Activated T-cell treated with anti-CD3 and anti-CD28 coated beads, Interleukin-2, amount 50 U/mL, for 4 hours (primary cell): Measurements from ENCODE around the gene PRR23E. TPM values are rescaled to one million over a fixed set of nuclear protein-coding genes. Genes with fewer than 3 reads are reported as not detected.

ENCODE experiments used
- ATAC-seq, 2 donors: fragments of 200-7000 bp; cut with Tn5 transposase; one replicate each; pipeline ENCODE4 v1.10.0; 2021
- DNase-seq: peaks from one replicate; pipeline ENCODE4 v3.0.0-alpha.2; 2020
- H3K27me3 Mint-ChIP-seq: one replicate; pipeline ENCODE4 v1.8.0; 2021; ENCODE audit warnings: low read depth, mixed read lengths
- H3K36me3 Mint-ChIP-seq: one replicate; pipeline ENCODE4 v1.8.0; 2022; ENCODE audit warnings: mixed read lengths; ENCODE audit not compliant: insufficient read depth
- H3K4me1 Mint-ChIP-seq: one replicate; pipeline ENCODE4 v1.8.0; 2021; ENCODE audit warnings: low read depth, mixed read lengths
- H3K4me3 Mint-ChIP-seq: one replicate; pipeline ENCODE4 v1.8.0; 2021; ENCODE audit warnings: mild to moderate bottlenecking, moderate library complexity, mixed read lengths
- H3K9me3 Mint-ChIP-seq: one replicate; pipeline ENCODE4 v1.8.0; 2021; ENCODE audit warnings: mixed read lengths
- total RNA-seq, 3 donors: library from RNA; stranded (reverse); gene quantifications; one replicate each; pipeline ENCODE4 v1.2.1, GENCODE V29; 2021

The PRR23E gene
- total RNA-seq, 3 donors from 2014 or later = not detected

GRCh38 chr3:127206154-127206553 lies 13.2 kb downstream of the PRR23E start:
- no peaks in the 10 kb centered on the region for H3K36me3 Mint-ChIP-seq
- H3K4me3 Mint-ChIP-seq = no peak overlapping the region
- DNase-seq (no peak), ATAC-seq (peak in 1 of 2 donors; percentile 23)
- H3K9me3 Mint-ChIP-seq = peaks cover 9% of the 10 kb centered on the region
- H3K4me1 Mint-ChIP-seq = no peaks in the 10 kb centered on the region
- H3K27me3 Mint-ChIP-seq = peaks cover 4% of the 10 kb centered on the region

DNA sequence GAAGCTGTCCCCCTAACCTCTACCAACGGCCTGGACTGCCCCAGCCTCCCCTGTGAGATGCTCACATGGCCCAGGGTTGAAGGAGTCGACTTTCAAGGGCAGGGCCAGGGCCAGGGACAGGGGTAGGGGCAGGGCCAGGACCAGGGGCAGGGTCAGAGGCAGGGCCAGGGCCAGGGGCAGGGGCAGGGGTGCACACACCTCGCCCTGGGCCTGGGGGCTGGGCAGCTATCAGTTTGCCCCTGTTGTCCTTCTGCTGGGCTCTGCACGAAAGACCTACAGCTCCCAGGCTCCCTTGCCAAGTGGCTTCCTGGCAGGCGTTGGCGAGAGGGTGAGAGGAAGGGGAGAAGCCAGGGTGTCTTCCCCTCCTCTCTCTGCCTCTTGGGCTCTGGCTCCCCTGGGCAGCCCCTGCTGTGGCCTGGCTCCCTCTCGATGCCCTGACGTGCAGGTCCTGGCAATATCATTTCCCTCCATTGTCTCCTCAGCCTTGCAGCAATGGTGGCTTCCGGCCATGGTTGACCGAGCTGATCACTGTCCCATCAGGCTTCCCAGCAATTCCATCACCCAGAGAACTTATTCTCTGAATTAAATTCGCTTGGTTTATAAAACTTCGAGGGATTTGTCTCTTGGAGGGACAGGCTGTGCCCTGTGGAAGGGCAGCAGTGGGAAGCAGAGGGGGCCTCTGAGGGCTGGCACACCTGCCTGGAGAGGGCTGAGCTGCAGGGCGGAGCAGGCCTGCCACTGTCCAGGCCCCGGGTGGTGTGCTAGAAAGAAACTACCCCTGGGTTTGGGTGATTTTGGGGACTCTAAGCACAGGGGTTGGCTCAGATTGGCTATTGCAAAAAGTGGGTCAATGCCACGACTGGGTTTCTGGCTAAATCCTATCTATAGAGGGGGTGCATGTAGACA lies 13.9 kb downstream of the PRR23E start:
- H3K27me3 Mint-ChIP-seq = peaks cover 4% of the 10 kb centered on the region
- ATAC-seq (peak in 1 of 2 donors; percentile 6), DNase-seq (no peak)
- no peak overlapping the region for H3K4me3 Mint-ChIP-seq
- H3K9me3 Mint-ChIP-seq = peaks cover 9% of the 10 kb centered on the region
- no peaks in the 10 kb centered on the region for H3K4me1 Mint-ChIP-seq
- H3K36me3 Mint-ChIP-seq = no peaks in the 10 kb centered on the region

GRCh38 chr3:127207727-127208482 lies 15.0 kb downstream of the PRR23E start:
- Mint-ChIP-seq H3K27me3 (peaks cover 8% of the 10 kb centered on the region), H3K9me3 (peaks cover under 1% of the 10 kb centered on the region)
- no peak for DNase-seq

DNA sequence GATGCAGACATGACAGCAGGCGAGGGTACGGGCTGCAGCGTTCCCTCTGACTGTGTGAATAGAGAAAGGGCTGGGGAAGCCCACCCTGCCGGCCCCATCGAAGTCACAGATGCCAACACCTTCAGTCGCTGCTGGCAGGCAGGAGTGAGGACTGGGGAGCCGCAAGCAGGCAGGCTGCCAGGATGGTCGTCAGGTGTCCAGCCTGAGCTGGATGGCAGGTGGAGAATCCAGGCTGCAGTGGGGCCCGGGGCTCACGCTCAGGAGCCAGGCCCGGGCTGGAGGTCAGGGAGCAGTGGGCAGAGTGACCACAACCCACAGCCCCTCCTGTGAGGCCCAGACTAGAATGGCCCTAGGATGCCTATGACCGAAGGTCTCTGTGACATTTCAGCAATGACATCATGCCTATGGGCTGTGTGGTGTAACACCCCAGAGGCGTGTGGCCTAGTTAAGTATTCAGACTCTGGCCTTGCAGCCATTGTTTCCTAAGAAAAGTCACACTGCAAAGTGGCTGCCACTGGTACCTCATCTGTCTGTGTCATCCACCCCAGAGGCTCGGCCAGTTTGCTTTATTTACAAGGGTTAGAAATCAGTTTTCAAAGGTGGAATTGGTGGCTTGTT lies 15.7 kb downstream of the PRR23E start:
- H3K4me1 Mint-ChIP-seq = no peaks in the 10 kb centered on the region
- no peak for DNase-seq
- H3K9me3 Mint-ChIP-seq = no peaks in the 10 kb centered on the region
- H3K36me3 Mint-ChIP-seq = no peaks in the 10 kb centered on the region
- H3K27me3 Mint-ChIP-seq = peaks cover 11% of the 10 kb centered on the region
- ATAC-seq = no peak
- H3K4me3 Mint-ChIP-seq = no peak overlapping the region

More at GRCh38 chr3:127207727-127208482, 15.0 kb downstream of the PRR23E start:
- no peaks in the 10 kb centered on the region for H3K4me1 Mint-ChIP-seq
- H3K36me3 Mint-ChIP-seq = no peaks in the 10 kb centered on the region
- no peak for ATAC-seq
- H3K4me3 Mint-ChIP-seq = no peak overlapping the region

- no peaks in the 10 kb centered on the region for H3K9me3 Mint-ChIP-seq
- ATAC-seq = no peak
- H3K36me3 Mint-ChIP-seq = no peaks in the 10 kb centered on the region
- no peak for DNase-seq
- H3K27me3 Mint-ChIP-seq = peaks cover 12% of the 10 kb centered on the region
- H3K4me1 Mint-ChIP-seq = no peaks in the 10 kb centered on the region
- no peak overlapping the region for H3K4me3 Mint-ChIP-seq
These were observed 16.4 kb downstream of the PRR23E start for GRCh38 chr3:127209155-127209839.

GRCh38 chr3:127209840-127210653 lies 17.1 kb downstream of the PRR23E start:
- ATAC-seq = no peak
- Mint-ChIP-seq H3K4me1 (no peaks in the 10 kb centered on the region), H3K36me3 (no peaks in the 10 kb centered on the region), H3K27me3 (peaks cover 17% of the 10 kb centered on the region), H3K9me3 (no peaks in the 10 kb centered on the region), H3K4me3 (no peak overlapping the region)
- no peak for DNase-seq

DNA sequence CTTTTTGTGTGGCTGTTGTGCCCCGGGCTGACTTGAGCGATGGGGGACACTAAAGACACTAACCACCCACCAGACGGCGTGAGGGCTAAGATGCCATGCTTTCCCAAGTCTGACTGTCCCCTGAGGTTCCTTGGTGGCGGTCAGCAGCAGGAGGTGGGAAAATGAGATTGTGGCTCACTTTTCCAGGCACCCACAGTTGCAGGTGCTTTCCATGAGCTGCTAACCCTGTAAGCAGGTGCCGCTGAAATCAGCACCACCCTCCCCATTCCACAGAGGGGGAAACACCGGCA lies 17.7 kb downstream of the PRR23E start:
- no peaks in the 10 kb centered on the region for H3K4me1 Mint-ChIP-seq
- DNase-seq (no peak), ATAC-seq (no peak)
- H3K36me3 Mint-ChIP-seq = no peaks in the 10 kb centered on the region
- no peaks in the 10 kb centered on the region for H3K9me3 Mint-ChIP-seq
- H3K27me3 Mint-ChIP-seq = peaks cover 18% of the 10 kb centered on the region
- no peak overlapping the region for H3K4me3 Mint-ChIP-seq

- Mint-ChIP-seq H3K9me3 (no peaks in the 10 kb centered on the region), H3K36me3 (no peaks in the 10 kb centered on the region), H3K27me3 (peaks cover 19% of the 10 kb centered on the region), H3K4me1 (no peaks in the 10 kb centered on the region), H3K4me3 (no peak overlapping the region)
- DNase-seq (no peak), ATAC-seq (no peak)
These were observed 18.5 kb downstream of the PRR23E start for GRCh38 chr3:127211118-127212060.

DNA sequence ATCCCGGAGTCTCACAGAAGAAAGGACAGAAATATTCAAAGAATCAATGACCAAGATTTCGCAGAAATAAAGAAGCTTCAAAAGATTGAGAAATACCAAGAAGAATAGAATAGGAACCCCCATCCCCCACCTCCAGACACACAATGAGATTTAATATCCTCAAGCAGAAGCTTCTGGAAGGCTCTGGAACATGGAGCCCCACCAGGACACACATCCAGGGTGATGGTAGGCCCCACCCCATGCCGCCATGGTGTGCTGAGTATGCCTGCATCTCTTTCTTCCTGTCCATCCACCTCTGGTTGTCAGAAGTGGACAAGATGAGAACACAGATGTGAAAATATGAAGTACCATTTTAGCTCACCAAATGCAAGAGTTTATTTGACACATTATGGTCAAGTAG lies 19.3 kb downstream of the PRR23E start:
- H3K4me3 Mint-ChIP-seq = no peak overlapping the region
- H3K27me3 Mint-ChIP-seq = peaks cover 19% of the 10 kb centered on the region
- no peak for DNase-seq
- no peaks in the 10 kb centered on the region for H3K9me3 Mint-ChIP-seq
- H3K36me3 Mint-ChIP-seq = no peaks in the 10 kb centered on the region
- H3K4me1 Mint-ChIP-seq = no peaks in the 10 kb centered on the region
- no peak for ATAC-seq

DNA sequence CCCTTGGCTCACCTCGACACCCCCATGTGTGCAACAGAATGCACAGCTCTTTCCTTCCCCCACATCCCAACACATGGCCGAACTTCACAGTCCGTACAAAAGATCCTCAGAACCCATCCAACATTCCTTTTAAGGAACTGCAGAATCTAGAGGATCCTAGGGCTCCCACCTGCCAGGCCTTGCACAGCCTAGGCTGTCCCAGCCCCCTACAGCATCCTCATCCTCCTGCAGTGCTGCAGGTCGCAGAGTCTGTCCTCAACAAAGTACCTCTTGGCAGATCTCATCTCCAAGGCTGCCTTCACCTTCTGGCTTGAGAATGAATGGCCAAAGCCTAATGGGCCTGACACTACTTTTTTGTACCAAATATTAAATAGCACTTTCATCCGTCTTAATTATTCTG lies 19.8 kb downstream of the PRR23E start:
- H3K9me3 Mint-ChIP-seq = no peaks in the 10 kb centered on the region
- H3K4me1 Mint-ChIP-seq = no peaks in the 10 kb centered on the region
- peaks cover 19% of the 10 kb centered on the region for H3K27me3 Mint-ChIP-seq
- ATAC-seq (no peak), DNase-seq (no peak)
- H3K36me3 Mint-ChIP-seq = no peaks in the 10 kb centered on the region
- no peak overlapping the region for H3K4me3 Mint-ChIP-seq

GRCh38 chr3:127213381-127213918 lies 20.5 kb downstream of the PRR23E start:
- H3K4me3 Mint-ChIP-seq = no peak overlapping the region
- peaks cover 19% of the 10 kb centered on the region for H3K27me3 Mint-ChIP-seq
- DNase-seq = no peak
- no peaks in the 10 kb centered on the region for H3K36me3 Mint-ChIP-seq
- H3K4me1 Mint-ChIP-seq = no peaks in the 10 kb centered on the region
- H3K9me3 Mint-ChIP-seq = no peaks in the 10 kb centered on the region
- no peak for ATAC-seq

DNA sequence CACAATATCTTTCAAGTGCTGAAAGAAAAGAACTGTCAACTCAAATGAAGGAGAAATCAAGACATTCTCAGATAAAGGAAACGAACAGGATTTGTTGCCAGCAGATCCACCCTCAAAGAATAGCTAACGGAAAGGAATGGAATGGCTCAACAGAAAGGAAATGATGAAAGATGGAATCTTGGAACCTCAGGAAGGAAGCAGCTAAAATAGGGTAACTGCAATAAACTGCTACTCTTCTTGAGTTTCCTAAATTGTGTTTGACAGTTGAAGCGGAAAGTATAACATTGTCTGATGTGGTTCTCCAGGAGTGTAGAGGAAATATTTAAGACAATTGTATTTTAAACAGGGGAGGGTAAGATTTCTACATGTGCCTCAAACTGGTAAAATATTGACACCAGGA lies 22.0 kb downstream of the PRR23E start:
- ATAC-seq = no peak
- no peak for DNase-seq
- no peaks in the 10 kb centered on the region for H3K9me3 Mint-ChIP-seq
- H3K27me3 Mint-ChIP-seq = peaks cover 16% of the 10 kb centered on the region
- no peaks in the 10 kb centered on the region for H3K4me1 Mint-ChIP-seq
- no peaks in the 10 kb centered on the region for H3K36me3 Mint-ChIP-seq
- H3K4me3 Mint-ChIP-seq = no peak overlapping the region
